ENCODE measurements around the gene PLD4.

The PLD4 gene

DNA sequence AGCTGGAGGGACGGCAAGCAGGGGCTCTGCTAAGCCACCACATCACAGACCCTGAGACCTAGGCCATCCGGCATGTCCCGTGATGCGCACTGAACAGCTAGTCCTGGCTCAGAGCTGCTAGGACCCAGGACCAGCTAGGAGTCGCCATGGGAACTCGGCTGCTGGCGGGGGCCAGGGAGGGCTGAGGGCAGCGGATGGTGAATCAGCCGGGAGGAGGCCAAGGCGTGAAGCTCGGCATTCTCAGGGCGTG is 48.4 kb downstream of the PLD4 start:
- TF ChIP-seq, protein P1, sequence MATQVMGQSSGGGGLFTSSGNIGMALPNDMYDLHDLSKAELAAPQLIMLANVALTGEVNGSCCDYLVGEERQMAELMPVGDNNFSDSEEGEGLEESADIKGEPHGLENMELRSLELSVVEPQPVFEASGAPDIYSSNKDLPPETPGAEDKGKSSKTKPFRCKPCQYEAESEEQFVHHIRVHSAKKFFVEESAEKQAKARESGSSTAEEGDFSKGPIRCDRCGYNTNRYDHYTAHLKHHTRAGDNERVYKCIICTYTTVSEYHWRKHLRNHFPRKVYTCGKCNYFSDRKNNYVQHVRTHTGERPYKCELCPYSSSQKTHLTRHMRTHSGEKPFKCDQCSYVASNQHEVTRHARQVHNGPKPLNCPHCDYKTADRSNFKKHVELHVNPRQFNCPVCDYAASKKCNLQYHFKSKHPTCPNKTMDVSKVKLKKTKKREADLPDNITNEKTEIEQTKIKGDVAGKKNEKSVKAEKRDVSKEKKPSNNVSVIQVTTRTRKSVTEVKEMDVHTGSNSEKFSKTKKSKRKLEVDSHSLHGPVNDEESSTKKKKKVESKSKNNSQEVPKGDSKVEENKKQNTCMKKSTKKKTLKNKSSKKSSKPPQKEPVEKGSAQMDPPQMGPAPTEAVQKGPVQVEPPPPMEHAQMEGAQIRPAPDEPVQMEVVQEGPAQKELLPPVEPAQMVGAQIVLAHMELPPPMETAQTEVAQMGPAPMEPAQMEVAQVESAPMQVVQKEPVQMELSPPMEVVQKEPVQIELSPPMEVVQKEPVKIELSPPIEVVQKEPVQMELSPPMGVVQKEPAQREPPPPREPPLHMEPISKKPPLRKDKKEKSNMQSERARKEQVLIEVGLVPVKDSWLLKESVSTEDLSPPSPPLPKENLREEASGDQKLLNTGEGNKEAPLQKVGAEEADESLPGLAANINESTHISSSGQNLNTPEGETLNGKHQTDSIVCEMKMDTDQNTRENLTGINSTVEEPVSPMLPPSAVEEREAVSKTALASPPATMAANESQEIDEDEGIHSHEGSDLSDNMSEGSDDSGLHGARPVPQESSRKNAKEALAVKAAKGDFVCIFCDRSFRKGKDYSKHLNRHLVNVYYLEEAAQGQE (IDR thresholded peaks at IDR 0.05; ENCODE audit: insufficient read depth in 1 of 2, low read depth in 2 of 2, low read length in 2 of 2), result no peak
- TF ChIP-seq FOXP2 (optimal IDR thresholded peaks at IDR 0.05; ENCODE audit: borderline replicate concordance, extremely low read depth, extremely low read length, insufficient read depth) (no peak), TAF1 (IDR thresholded peaks at IDR 0.05; ENCODE audit: borderline replicate concordance, insufficient read depth, low read length) (no peak), POLR2AphosphoS5 (IDR thresholded peaks at IDR 0.05; ENCODE audit: low read depth, low read length) (no peak), SIN3A (IDR thresholded peaks at IDR 0.05; ENCODE audit: borderline replicate concordance, insufficient read depth, low read length) (no peak)

DNA sequence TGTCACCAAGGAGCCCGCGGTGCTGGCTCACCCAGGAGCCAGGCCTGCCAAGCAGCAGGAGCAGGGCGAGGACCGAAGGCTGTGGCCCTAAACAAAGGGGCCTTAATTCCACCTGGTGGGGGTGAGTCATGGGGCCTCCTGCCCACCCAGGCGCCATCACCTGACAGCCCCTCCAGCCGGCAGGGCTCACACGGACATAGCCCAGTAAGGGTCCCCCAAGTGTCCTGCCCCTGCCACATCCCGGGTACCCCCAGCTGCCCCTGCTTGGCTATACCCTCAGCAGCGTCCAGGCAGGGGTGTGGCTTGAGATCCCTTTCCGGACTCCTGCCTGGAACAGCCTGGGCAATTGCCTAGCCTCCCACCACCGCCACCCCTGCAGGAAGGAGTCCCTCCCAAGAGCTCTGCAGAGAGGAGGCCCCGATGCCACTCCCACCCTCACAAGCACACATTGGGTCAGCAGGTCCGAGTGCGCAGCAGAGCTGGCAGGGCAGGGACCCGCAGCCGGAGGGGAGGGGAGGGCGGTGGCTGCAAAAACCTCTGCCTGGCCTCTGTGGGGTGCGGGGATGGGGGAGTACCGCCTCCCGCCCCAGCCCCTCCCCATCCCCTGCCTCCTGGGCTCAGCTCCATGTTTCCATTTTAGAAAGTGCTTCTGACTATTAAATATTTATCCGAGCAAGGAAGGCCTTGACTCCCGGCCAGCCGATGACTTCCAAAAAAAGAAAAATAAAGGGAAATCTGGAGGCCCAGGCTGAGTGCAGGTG is 48.9 kb downstream of the PLD4 start:
- TF ChIP-seq, protein P1 (IDR thresholded peaks at IDR 0.05; ENCODE audit: insufficient read depth in 1 of 2, low read depth in 2 of 2, low read length in 2 of 2), result no peak
- TF ChIP-seq POLR2AphosphoS5 (IDR thresholded peaks at IDR 0.05; ENCODE audit: low read depth, low read length) (no peak), SIN3A (IDR thresholded peaks at IDR 0.05; ENCODE audit: borderline replicate concordance, insufficient read depth, low read length) (no peak), TAF1 (IDR thresholded peaks at IDR 0.05; ENCODE audit: borderline replicate concordance, insufficient read depth, low read length) (no peak), FOXP2 (optimal IDR thresholded peaks at IDR 0.05; ENCODE audit: borderline replicate concordance, extremely low read depth, extremely low read length, insufficient read depth) (no peak)

DNA sequence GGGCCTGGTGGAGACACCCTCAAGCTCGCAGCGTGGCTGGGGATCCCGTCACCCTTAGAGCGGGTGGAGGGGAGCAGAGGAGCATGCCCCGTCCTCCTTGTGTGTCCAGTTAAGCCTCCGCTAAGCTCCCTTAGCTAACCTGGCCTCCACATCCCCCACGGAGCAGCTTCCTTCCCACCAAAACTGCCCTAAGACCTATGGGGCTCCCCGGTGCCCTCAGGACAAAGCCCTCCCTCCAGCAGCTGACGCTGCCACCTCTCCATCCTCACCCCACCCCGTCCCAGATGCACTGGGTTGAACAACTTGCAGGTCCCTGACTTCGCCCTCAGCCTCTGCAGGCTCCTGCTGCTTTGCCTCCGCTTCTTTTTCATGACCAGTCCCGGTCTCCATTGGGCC is 49.5 kb downstream of the PLD4 start:
- TF ChIP-seq POLR2AphosphoS5 (IDR thresholded peaks at IDR 0.05; ENCODE audit: low read depth, low read length), result no peak
- TF ChIP-seq TAF1 (IDR thresholded peaks at IDR 0.05; ENCODE audit: borderline replicate concordance, insufficient read depth, low read length), result no peak
- no peak for TF ChIP-seq FOXP2 (optimal IDR thresholded peaks at IDR 0.05; ENCODE audit: borderline replicate concordance, extremely low read depth, extremely low read length, insufficient read depth)
- TF ChIP-seq, protein P1 (IDR thresholded peaks at IDR 0.05; ENCODE audit: insufficient read depth in 1 of 2, low read depth in 2 of 2, low read length in 2 of 2), result no peak
- no peak for TF ChIP-seq SIN3A (IDR thresholded peaks at IDR 0.05; ENCODE audit: borderline replicate concordance, insufficient read depth, low read length)

DNA sequence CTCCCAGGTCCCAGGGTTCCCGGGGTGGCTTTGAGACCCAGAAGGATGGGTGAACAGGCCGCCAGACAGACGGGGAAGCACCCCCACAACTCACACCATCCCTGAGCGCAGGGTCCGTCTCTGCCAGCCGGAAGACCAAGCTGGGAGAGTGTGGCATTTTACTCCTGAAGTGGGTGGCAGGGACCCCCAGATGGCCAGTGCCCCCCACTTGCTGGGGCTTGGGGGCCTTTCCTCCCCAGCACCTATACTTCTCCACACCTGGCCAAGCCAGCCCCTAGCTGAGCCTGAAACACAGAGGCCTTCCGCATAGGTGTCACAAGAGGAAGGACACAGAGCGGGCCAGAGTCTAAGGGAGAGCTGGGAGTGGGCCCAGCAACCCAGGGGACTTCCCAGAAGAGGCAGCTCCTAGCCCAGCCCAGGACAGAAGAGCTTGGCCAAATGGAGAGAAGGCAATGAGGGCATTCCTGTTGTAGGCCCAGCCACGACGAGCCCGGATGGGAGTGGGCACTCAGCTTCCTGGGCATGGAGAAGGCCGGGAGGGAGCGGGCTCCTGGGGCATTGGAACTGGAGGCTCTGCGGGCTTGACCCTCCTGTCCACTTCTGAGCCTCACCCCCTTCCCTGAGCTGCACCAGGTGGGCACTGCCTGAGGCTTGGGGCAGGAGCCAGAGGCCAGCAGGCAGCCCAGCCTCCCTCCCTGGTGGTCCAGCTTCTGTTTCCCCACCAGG is 50.1 kb downstream of the PLD4 start:
- TF ChIP-seq, protein P1 (IDR thresholded peaks at IDR 0.05; ENCODE audit: insufficient read depth in 1 of 2, low read depth in 2 of 2, low read length in 2 of 2), result no peak
- TF ChIP-seq FOXP2 (optimal IDR thresholded peaks at IDR 0.05; ENCODE audit: borderline replicate concordance, extremely low read depth, extremely low read length, insufficient read depth) (no peak), POLR2AphosphoS5 (IDR thresholded peaks at IDR 0.05; ENCODE audit: low read depth, low read length) (no peak), TAF1 (IDR thresholded peaks at IDR 0.05; ENCODE audit: borderline replicate concordance, insufficient read depth, low read length) (no peak), SIN3A (IDR thresholded peaks at IDR 0.05; ENCODE audit: borderline replicate concordance, insufficient read depth, low read length) (no peak)
